Mesothelial cell of epicardium (in vitro differentiated cells): Measurements from ENCODE around the gene ZNF438. TPM values are rescaled to one million over a fixed set of nuclear protein-coding genes. Genes with fewer than 3 reads are reported as not detected.

ENCODE experiments used
- DNase-seq, 2 experiments: peaks; one replicate each; pipeline ENCODE4 v3.0.0; 2021; ENCODE audit warnings: low spot score in 2 of 2; ENCODE audit not compliant: unreplicated experiment in 2 of 2
- H3K27ac Mint-ChIP-seq: 2 replicates; pipeline ENCODE4 v1.8.0; 2021; ENCODE audit warnings: mixed read lengths
- H3K27me3 Mint-ChIP-seq: 2 replicates; pipeline ENCODE4 v1.8.0; 2021; ENCODE audit warnings: low read depth, mixed read lengths
- H3K36me3 Mint-ChIP-seq: 2 replicates; pipeline ENCODE4 v1.8.0; 2021; ENCODE audit warnings: mixed read lengths
- H3K4me1 Mint-ChIP-seq: 2 replicates; pipeline ENCODE4 v1.8.0; 2021; ENCODE audit warnings: mixed read lengths
- H3K4me3 Mint-ChIP-seq: 2 replicates; pipeline ENCODE4 v1.8.0; 2021; ENCODE audit warnings: mild to moderate bottlenecking, moderate library complexity, mixed read lengths
- H3K9me3 Mint-ChIP-seq: 2 replicates; pipeline ENCODE4 v1.8.0; 2021; ENCODE audit warnings: mixed read lengths
- total RNA-seq: library from RNA; stranded (reverse); gene quantifications from 3 replicates; pipeline ENCODE4 v1.2.1, GENCODE V29; 2021
- TF ChIP-seq, protein P1 (sequence below): fragments of 200-600 bp; sonication (generic); IDR thresholded peaks from one replicate; pipeline ENCODE4 v1.5.0; 2021; ENCODE audit warnings: antibody characterized with exemption; ENCODE audit not compliant: unreplicated experiment

Gene ZNF438
- total RNA-seq, 1 donor from 2014 or later: 6.0 TPM

DNA sequence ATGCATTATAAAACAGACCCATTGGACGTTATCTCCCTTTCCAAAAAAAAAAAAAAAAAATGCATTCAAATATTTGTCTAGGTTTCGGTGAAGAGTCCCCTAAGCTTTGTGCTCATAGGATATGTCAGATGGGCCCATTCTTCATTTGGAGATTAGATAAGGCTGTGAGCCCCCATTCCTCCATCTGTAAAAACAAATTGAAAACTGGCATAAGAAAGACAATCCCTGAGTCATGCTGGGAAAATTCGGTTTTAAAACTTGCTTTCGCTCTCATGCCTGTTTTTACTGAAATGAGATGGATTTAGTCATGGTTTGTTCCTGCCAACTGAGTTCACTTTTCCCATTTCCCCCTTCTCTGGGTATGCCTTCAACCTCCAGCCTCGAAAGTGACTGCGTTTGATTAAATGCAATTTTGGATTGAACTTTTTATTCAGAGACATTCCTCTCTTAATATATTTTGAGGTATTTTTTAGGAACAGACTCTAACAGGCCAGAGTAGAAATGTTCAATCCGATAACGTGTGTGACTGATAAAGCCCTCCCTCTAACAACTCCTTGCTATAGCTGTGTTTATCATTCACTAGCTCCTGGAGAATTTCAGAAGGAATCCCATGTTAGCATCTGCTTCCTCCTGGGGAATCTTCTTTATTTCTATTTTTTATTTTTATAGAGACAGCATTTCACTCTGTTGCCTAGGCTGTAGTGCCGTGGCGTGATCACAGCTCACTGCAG, 211.2 kb downstream of the ZNF438 start:
- H3K36me3 Mint-ChIP-seq: no peaks in the 10 kb centered on the region
- H3K27ac Mint-ChIP-seq: peak overlapping the region; percentile 96
- no peak for DNase-seq
- peaks cover 5% of the 10 kb centered on the region for H3K9me3 Mint-ChIP-seq
- H3K27me3 Mint-ChIP-seq: no peaks in the 10 kb centered on the region
- H3K4me1 Mint-ChIP-seq: peaks cover 63% of the 10 kb centered on the region
- TF ChIP-seq, protein P1, sequence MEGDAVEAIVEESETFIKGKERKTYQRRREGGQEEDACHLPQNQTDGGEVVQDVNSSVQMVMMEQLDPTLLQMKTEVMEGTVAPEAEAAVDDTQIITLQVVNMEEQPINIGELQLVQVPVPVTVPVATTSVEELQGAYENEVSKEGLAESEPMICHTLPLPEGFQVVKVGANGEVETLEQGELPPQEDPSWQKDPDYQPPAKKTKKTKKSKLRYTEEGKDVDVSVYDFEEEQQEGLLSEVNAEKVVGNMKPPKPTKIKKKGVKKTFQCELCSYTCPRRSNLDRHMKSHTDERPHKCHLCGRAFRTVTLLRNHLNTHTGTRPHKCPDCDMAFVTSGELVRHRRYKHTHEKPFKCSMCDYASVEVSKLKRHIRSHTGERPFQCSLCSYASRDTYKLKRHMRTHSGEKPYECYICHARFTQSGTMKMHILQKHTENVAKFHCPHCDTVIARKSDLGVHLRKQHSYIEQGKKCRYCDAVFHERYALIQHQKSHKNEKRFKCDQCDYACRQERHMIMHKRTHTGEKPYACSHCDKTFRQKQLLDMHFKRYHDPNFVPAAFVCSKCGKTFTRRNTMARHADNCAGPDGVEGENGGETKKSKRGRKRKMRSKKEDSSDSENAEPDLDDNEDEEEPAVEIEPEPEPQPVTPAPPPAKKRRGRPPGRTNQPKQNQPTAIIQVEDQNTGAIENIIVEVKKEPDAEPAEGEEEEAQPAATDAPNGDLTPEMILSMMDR: no peak
- peak overlapping the region; percentile 51 for H3K4me3 Mint-ChIP-seq

GRCh38 chr10:30819341-30820181, 212.1 kb downstream of the ZNF438 start:
- TF ChIP-seq, protein P1: no peak
- H3K27ac Mint-ChIP-seq: peak overlapping the region; percentile 96
- no peaks in the 10 kb centered on the region for H3K36me3 Mint-ChIP-seq
- H3K4me1 Mint-ChIP-seq: peaks cover 67% of the 10 kb centered on the region
- no peaks in the 10 kb centered on the region for H3K27me3 Mint-ChIP-seq
- peak overlapping the region; percentile 13 for H3K4me3 Mint-ChIP-seq
- H3K9me3 Mint-ChIP-seq: peaks cover 2% of the 10 kb centered on the region
- no peak for DNase-seq

DNA sequence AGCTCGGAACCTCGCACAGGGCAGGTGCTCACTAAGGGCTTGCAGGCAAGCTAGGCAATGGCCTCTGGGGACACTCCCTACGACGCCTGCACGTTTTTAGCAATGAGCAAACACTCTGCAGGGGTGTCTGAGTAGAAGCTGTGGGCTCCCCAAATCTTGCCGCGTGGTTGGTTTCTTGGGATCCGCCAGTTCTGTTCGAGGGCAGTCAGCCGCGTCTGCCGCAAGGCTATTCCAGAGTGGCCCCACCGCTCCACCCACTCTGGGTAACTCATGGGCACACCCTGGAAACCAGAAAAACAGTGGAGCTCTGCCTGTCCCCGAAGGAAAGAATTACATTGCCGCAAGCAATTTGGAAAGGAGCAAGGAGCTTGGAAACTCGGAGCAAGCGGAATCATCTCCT, 212.8 kb downstream of the ZNF438 start:
- Mint-ChIP-seq H3K4me1 (peaks cover 72% of the 10 kb centered on the region), H3K27ac (peak overlapping the region; percentile 96), H3K27me3 (no peaks in the 10 kb centered on the region), H3K4me3 (no peak overlapping the region), H3K9me3 (no peaks in the 10 kb centered on the region), H3K36me3 (no peaks in the 10 kb centered on the region)
- no peak for DNase-seq
- TF ChIP-seq, protein P1: no peak

DNA sequence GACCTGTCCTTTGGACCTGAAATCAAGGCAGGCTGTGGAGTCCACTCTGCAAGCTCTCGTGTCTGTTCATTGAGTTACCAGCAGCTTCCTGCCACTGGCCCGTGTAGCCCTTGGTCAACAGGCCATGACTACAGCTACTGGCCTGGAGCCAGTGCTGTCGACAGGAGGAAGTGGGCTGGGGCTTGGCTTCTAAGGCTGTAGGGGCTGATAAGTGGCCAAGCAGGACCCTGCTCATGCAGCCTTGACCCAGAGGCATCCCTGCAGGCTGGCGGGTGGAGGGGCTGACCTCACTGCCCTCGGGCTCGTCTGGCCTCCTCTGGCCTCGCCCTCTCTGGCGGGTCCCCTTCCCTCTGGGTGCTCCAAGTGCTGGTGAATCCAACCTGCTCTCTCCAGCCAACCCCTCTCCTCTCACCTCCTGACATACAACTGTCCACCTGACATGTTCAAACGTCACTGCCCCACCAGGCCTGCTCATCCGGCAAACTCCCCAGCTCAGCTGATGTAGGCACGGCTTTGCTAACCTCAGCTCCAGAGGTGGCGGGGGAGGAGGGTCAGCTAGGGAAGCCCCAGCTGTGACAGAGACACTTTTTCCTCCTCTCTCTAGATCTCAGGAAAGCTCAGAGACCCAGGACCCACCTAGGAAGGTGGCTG, 213.5 kb downstream of the ZNF438 start:
- no peaks in the 10 kb centered on the region for H3K9me3 Mint-ChIP-seq
- TF ChIP-seq, protein P1: no peak
- no peaks in the 10 kb centered on the region for H3K27me3 Mint-ChIP-seq
- H3K4me3 Mint-ChIP-seq: no peak overlapping the region
- H3K4me1 Mint-ChIP-seq: peaks cover 76% of the 10 kb centered on the region
- peak overlapping the region; percentile 87 for H3K27ac Mint-ChIP-seq
- DNase-seq: no peak
- no peaks in the 10 kb centered on the region for H3K36me3 Mint-ChIP-seq

- peak overlapping the region; percentile 56 for H3K27ac Mint-ChIP-seq
- H3K4me1 Mint-ChIP-seq: peaks cover 78% of the 10 kb centered on the region
- no peak for DNase-seq
- H3K36me3 Mint-ChIP-seq: no peaks in the 10 kb centered on the region
- TF ChIP-seq, protein P1: no peak
- H3K27me3 Mint-ChIP-seq: no peaks in the 10 kb centered on the region
- no peaks in the 10 kb centered on the region for H3K9me3 Mint-ChIP-seq
- H3K4me3 Mint-ChIP-seq: no peak overlapping the region
Observed at GRCh38 chr10:30817541-30817940, 214.1 kb downstream of the ZNF438 start.
